NB4 (cell line): ENCODE data around the gene ARPC2.

Source experiments
- DNase-seq: peaks from one replicate; pipeline ENCODE4 v3.0.0; 2010; ENCODE audit warnings: low read depth
- H3K4me3 ChIP-seq: one replicate; pipeline ENCODE4 v1.5.1; 2011; ENCODE audit warnings: mild to moderate bottlenecking, low read depth, low read length, moderate library complexity
- MAX ChIP-seq: IDR thresholded peaks from 2 replicates; pipeline ENCODE4 v1.6.1; 2011; ENCODE audit warnings: low read depth, low read length
- MYC ChIP-seq: IDR thresholded peaks from 2 replicates; pipeline ENCODE4 v1.6.1; 2011; ENCODE audit warnings: low read depth, low read length
- POLR2A ChIP-seq: IDR thresholded peaks from 2 replicates; pipeline ENCODE4 v1.6.1; 2011; ENCODE audit warnings: mild to moderate bottlenecking; ENCODE audit not compliant: insufficient read length; ENCODE audit errors: extremely low read depth
- TF ChIP-seq, protein P1 (sequence below): IDR thresholded peaks from one replicate; pipeline ENCODE4 v1.5.1; 2012; ENCODE audit warnings: low read depth, low read length

ARPC2 gene

DNA sequence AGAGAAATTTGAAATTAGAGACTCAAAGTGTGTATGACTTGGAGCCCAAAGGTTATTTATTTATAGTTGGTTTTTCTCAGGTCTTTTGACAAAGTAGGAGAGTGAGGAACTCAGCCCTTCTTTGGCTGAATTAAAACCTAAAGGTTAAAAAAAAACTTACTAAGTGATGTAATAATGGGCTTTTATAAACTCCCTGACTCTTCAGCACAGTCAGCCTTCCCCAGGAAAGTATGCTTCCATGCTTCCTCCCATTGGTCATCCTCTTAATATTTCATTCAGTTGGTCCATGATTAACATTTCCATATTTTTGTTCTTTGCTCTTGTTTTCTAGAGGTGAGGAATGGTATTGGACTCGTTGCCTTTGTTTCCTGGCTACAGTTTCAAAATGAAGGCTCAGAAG is 7.2 kb downstream of the ARPC2 start:
- peak overlapping the region; percentile 29 for H3K4me3 ChIP-seq
- no peak for DNase-seq
- TF ChIP-seq MAX = no peak
- TF ChIP-seq MYC = no peak
- TF ChIP-seq POLR2A = no peak
- TF ChIP-seq, protein P1, sequence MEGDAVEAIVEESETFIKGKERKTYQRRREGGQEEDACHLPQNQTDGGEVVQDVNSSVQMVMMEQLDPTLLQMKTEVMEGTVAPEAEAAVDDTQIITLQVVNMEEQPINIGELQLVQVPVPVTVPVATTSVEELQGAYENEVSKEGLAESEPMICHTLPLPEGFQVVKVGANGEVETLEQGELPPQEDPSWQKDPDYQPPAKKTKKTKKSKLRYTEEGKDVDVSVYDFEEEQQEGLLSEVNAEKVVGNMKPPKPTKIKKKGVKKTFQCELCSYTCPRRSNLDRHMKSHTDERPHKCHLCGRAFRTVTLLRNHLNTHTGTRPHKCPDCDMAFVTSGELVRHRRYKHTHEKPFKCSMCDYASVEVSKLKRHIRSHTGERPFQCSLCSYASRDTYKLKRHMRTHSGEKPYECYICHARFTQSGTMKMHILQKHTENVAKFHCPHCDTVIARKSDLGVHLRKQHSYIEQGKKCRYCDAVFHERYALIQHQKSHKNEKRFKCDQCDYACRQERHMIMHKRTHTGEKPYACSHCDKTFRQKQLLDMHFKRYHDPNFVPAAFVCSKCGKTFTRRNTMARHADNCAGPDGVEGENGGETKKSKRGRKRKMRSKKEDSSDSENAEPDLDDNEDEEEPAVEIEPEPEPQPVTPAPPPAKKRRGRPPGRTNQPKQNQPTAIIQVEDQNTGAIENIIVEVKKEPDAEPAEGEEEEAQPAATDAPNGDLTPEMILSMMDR = no peak

DNA sequence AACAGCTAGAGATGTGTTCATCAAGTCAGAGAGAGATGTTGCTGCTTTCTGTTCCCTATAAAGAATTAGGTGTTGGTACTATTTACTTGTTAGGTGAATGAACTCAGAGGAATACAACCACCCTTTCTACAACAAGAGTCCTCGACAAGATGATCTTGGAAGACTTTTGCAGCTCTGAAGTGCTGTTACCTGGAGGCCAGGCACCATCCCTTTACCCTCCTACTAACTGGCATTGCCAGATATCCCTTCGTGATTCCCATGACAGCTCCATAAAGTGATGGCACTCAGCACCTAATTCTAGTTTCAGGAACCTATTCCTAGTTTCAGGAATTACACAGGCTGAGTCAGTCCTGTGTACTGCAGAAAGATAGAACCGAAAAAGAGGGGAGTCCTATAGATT is 9.9 kb downstream of the ARPC2 start:
- TF ChIP-seq POLR2A (no peak), MAX (no peak)
- TF ChIP-seq, protein P1 = no peak
- no peak for DNase-seq

GRCh38 chr2:218228366-218229090 is 11.5 kb downstream of the ARPC2 start:
- TF ChIP-seq POLR2A (no peak), MYC (0 out of 2 replicates have a peak, but pooled peaks have one; percentile 18)
- peak overlapping the region; percentile 12 for H3K4me3 ChIP-seq
- DNase-seq = peak; percentile 36

More for the DNA sequence above, 9.9 kb downstream of the ARPC2 start:
- no peak overlapping the region for H3K4me3 ChIP-seq

- TF ChIP-seq MYC = peak; percentile 68
- peak; percentile 56; the same call in 1 of the 2 replicates for TF ChIP-seq MAX
- no peak for TF ChIP-seq POLR2A
- H3K4me3 ChIP-seq = peak overlapping the region; percentile 25
- DNase-seq = peak; percentile 94
These were observed 12.2 kb downstream of the ARPC2 start for GRCh38 chr2:218229239-218229638.

- TF ChIP-seq, protein P1 = no peak
- TF ChIP-seq MYC (no peak), POLR2A (no peak), MAX (no peak)
- peak; percentile 40 for DNase-seq
- H3K4me3 ChIP-seq = peak overlapping the region; percentile 25
These were observed 12.9 kb downstream of the ARPC2 start for GRCh38 chr2:218229851-218230250.

DNA sequence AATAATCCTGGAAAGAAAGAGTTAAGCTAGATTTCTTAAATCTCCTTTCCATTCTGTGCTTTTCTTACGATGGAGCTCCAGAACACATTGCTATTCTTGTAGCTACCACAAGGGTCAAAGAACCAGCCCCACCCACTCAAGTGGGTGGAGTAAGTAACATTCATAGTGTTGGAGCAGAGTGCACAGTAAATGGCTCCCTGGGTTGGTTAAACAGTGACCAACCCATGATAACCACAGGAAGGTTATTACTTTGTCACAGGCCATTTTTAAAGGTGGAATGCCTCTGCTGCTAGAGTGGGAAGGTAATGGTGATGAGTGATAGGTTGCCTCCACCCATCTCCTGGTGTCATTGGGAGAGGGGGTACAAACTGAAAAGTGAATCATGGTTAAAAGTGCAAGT is 13.9 kb downstream of the ARPC2 start:
- no peak overlapping the region for H3K4me3 ChIP-seq
- no peak for TF ChIP-seq MYC
- TF ChIP-seq, protein P1 = peak; percentile 32
- DNase-seq = peak; percentile 61

- no peak overlapping the region for H3K4me3 ChIP-seq
- DNase-seq = no peak
- TF ChIP-seq MAX = no peak
- TF ChIP-seq, protein P1 = no peak
- no peak for TF ChIP-seq POLR2A
- TF ChIP-seq MYC = no peak
These were observed 16.6 kb downstream of the ARPC2 start for GRCh38 chr2:218233543-218233942.
